Esophagus muscularis mucosa (tissue), 4 donors: ENCODE data around the gene EEIG1. TPM values are rescaled to one million over a fixed set of nuclear protein-coding genes. Genes with fewer than 3 reads are reported as not detected.

Experiments
- DNase-seq: peaks from one replicate; pipeline ENCODE4 v3.0.0-alpha.2; 2017; ENCODE audit errors: extremely low spot score
- H3K27ac ChIP-seq, 4 donors: fragments of 200-600 bp; sonication (generic); replicated peaks in 1 of 4; 1 replicate in 3 of 4; 2 replicates in 1 of 4; pipeline ENCODE4 v1.5.1; 2016 to 2019; ENCODE audit warnings: mild to moderate bottlenecking in 1 of 4
- H3K27me3 ChIP-seq, 4 donors: fragments of 200-600 bp; sonication (generic); one replicate each; pipeline versions ENCODE4 v1.5.1 to v1.6.0; 2016 to 2019
- H3K36me3 ChIP-seq, 4 donors: fragments of 200-600 bp; sonication (generic); one replicate each; pipeline ENCODE4 v1.5.1; 2016 to 2019
- H3K4me1 ChIP-seq, 4 donors: fragments of 200-600 bp; sonication (generic); one replicate each; pipeline ENCODE4 v1.5.1; 2016 to 2019
- H3K4me3 ChIP-seq, 4 donors: fragments of 200-600 bp; sonication (generic); 1 replicate in 2 of 4; 2 replicates in 2 of 4; pipeline ENCODE4 v1.5.1; 2016 to 2019; ENCODE audit warnings: mild to moderate bottlenecking in 4 of 4, moderate library complexity in 1 of 4
- H3K9me3 ChIP-seq, 4 donors: fragments of 200-600 bp; sonication (generic); 1 replicate in 3 of 4; 2 replicates in 1 of 4; pipeline ENCODE4 v1.5.1; 2016 to 2019
- EP300 ChIP-seq: sonication (generic); formaldehyde crosslinking; IDR thresholded peaks from one replicate; pipeline ENCODE4 v1.6.1; 2017; ENCODE audit warnings: antibody characterized with exemption
- POLR2A ChIP-seq: fragments of 450-650 bp; IDR thresholded peaks from one replicate; pipeline ENCODE4 v1.6.1; 2017; ENCODE audit warnings: antibody characterized with exemption, moderate library complexity, mild to moderate bottlenecking, low read depth
- POLR2AphosphoS5 ChIP-seq, 2 donors: sonication (generic); formaldehyde crosslinking; IDR thresholded peaks; one replicate each; pipeline ENCODE4 v1.6.1; 2017; ENCODE audit warnings: antibody characterized with exemption in 2 of 2
- WGBS: methylation state at CpG from one replicate; pipeline ENCODE4 v1.1.5; 2018; 5-methylcytosine and 5-hydroxymethylcytosine counted together
- intact Hi-C: fragments of 100-400 bp; cut with DNase I; formaldehyde crosslinking; loops from one replicate; pipeline ENCODE4 v1.15.1; 2023
- total RNA-seq, 4 donors: library from RNA; depleted of rRNA; stranded (reverse); fragments of >200 nt; gene quantifications; one replicate each; pipeline versions ENCODE4 v1.1.0 to v1.2.1, GENCODE V29; 2016
- TF ChIP-seq, protein P1 (sequence below), 3 experiments: fragments of 200-600 bp in 2 of 3; fragments of 450-650 bp in 1 of 3; sonication (generic) in 2 of 3; IDR thresholded peaks; one replicate each; pipeline ENCODE4 v1.5.1; 2017 to 2019; ENCODE audit warnings: antibody characterized with exemption in 3 of 3, mild to moderate bottlenecking in 2 of 3, moderate library complexity in 1 of 3

The EEIG1 gene
- total RNA-seq, 4 donors from 2014 or later = 12.4 to 29.5 (median 20.0) TPM

- peaks cover 0 to 10% (median 6%) of the 10 kb centered on the region in 4 donors for H3K4me1 ChIP-seq
- intact Hi-C loops = no loop called here
- no peak for TF ChIP-seq POLR2A
- TF ChIP-seq POLR2AphosphoS5 (IDR thresholded peaks at IDR 0.05) = no peak
- no peak for TF ChIP-seq EP300
- TF ChIP-seq, protein P1, sequence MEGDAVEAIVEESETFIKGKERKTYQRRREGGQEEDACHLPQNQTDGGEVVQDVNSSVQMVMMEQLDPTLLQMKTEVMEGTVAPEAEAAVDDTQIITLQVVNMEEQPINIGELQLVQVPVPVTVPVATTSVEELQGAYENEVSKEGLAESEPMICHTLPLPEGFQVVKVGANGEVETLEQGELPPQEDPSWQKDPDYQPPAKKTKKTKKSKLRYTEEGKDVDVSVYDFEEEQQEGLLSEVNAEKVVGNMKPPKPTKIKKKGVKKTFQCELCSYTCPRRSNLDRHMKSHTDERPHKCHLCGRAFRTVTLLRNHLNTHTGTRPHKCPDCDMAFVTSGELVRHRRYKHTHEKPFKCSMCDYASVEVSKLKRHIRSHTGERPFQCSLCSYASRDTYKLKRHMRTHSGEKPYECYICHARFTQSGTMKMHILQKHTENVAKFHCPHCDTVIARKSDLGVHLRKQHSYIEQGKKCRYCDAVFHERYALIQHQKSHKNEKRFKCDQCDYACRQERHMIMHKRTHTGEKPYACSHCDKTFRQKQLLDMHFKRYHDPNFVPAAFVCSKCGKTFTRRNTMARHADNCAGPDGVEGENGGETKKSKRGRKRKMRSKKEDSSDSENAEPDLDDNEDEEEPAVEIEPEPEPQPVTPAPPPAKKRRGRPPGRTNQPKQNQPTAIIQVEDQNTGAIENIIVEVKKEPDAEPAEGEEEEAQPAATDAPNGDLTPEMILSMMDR (IDR thresholded peaks at IDR 0.05) = no peak
These were observed 26.9 kb upstream of the EEIG1 start for GRCh38 chr9:128007566-128008138.

DNA sequence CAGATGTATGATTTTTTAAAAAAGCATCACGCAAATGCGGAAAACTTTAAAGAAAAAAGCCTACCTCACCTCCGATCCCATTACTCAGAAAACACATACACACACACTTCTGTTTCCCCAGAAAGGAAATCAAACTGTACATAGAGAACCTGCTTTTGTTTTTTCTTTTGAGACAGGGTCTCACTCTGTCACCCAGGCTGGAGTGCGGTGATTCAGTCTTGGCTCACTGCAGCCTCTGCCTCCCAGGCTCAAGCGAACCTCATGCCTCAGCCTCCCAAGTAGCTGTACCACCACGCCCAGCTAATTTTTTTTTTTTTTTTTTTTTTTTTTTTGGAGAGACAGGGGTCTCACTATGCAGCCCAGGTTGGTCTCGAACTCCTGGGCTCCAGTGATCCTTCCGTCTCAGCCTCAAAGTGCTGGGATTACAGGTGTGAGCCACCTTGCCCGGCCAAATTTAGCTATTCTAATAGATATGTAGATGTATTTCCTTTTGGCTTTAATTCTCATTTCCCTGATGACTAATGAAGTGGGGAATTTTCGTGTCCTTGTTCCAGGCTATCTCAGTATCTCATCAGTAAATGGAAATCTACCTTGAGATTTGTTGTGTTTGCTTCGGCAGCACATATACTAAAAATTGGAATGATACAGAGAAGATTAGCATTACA is 25.7 kb upstream of the EEIG1 start:
- peaks cover 0 to 16% (median 9%) of the 10 kb centered on the region in 4 donors for H3K4me1 ChIP-seq
- WGBS = 74% methylated on average over 11 of the region's 11 CpGs
- TF ChIP-seq POLR2AphosphoS5 (IDR thresholded peaks at IDR 0.05) = no peak
- no peak for TF ChIP-seq EP300
- TF ChIP-seq, protein P1 (IDR thresholded peaks at IDR 0.05) = no peak
- no peak for TF ChIP-seq POLR2A
- no peaks in the 10 kb centered on the region for H3K9me3 ChIP-seq
- DNase-seq = no peak
- no peak overlapping the region for H3K27ac ChIP-seq
- H3K27me3 ChIP-seq = no peaks in the 10 kb centered on the region
- H3K36me3 ChIP-seq = no peaks in the 10 kb centered on the region
- intact Hi-C loops = no loop called here
- H3K4me3 ChIP-seq = no peak overlapping the region

More at GRCh38 chr9:128007566-128008138, 26.9 kb upstream of the EEIG1 start:
- H3K4me3 ChIP-seq = no peak overlapping the region
- peak overlapping the region in 2 of 4 donors; percentile 48 to 52 for H3K27ac ChIP-seq
- no peaks in the 10 kb centered on the region for H3K36me3 ChIP-seq
- no peaks in the 10 kb centered on the region for H3K9me3 ChIP-seq
- H3K27me3 ChIP-seq = no peaks in the 10 kb centered on the region
- no peak for DNase-seq
- 48% methylated on average over 8 of the region's 10 CpGs for WGBS

DNA sequence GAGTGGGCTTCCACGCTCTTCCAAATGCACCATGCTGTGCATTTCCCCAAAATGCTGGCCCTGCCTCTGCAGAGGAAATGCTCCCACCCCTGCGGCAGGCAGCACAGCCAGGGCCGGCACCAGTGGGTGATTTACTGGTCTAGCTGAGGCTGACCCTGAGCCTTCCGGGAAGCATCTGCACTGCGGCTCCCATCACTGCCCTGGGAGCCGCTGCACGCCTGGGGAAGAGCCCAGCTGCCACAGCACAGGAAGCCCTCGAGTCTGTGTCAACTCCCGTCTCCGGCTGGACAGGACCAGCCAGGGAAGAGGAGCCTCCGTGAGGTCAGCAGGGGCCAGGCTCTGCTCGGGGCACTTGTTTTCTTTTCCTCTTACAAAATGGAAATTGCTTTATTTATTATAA is 25.1 kb upstream of the EEIG1 start:
- Histone ChIP-seq H3K36me3 (no peaks in the 10 kb centered on the region), H3K4me1 (peaks cover 0 to 18% (median 13%) of the 10 kb centered on the region in 4 donors), H3K27ac (no peak overlapping the region), H3K4me3 (no peak overlapping the region), H3K9me3 (no peaks in the 10 kb centered on the region), H3K27me3 (no peaks in the 10 kb centered on the region)
- intact Hi-C loops = no loop called here
- TF ChIP-seq POLR2AphosphoS5 (IDR thresholded peaks at IDR 0.05) (peak in 1 of 2 donors; percentile 10), EP300 (no peak)
- WGBS = 47% methylated on average over 12 of the region's 12 CpGs
- no peak for DNase-seq

DNA sequence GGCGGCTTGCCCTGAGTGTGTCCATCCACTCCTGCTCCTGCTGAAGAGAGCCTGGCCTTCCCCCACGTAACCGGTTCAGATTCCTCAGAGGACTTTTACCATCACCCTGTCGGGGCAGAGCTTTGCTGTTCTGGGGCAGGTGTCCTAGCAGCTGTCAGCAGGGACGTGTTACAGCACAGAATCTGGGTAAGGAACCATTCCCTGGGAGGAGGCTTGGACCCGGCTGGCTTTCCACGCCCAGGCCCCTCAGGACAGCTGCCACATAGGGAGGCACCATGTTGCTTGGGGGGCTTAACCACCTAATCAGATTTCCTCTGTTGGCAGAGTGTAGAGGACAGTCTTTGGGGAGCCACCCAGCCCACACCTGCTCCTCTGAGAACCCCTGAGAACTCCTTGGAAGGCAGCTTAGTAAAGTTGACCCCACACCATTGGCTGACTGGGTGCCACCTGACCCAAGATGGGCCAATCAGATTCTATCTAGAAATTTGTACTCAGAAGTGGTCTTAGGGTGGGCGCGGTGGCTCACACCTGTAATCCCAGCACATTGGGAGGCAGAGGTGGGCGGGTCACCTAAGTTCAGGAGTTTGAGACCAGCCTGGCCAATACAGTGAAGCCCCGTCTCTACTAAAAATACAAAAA is 23.3 kb upstream of the EEIG1 start:
- Histone ChIP-seq H3K9me3 (no peaks in the 10 kb centered on the region), H3K4me3 (no peak overlapping the region), H3K27me3 (no peaks in the 10 kb centered on the region), H3K4me1 (peaks cover 0 to 18% (median 13%) of the 10 kb centered on the region in 4 donors), H3K27ac (no peak overlapping the region), H3K36me3 (no peaks in the 10 kb centered on the region)
- intact Hi-C loops = no loop called here
- 96% methylated on average over 9 of the region's 11 CpGs for WGBS
- no peak for DNase-seq
- TF ChIP-seq EP300 (no peak), POLR2AphosphoS5 (IDR thresholded peaks at IDR 0.05) (no peak), POLR2A (no peak)
- TF ChIP-seq, protein P1 (IDR thresholded peaks at IDR 0.05) = no peak

GRCh38 chr9:128002959-128003358 is 22.2 kb upstream of the EEIG1 start:
- intact Hi-C loops = no loop called here
- TF ChIP-seq EP300 = no peak
- TF ChIP-seq POLR2AphosphoS5 (IDR thresholded peaks at IDR 0.05) = no peak
- TF ChIP-seq POLR2A = no peak
- TF ChIP-seq, protein P1 (IDR thresholded peaks at IDR 0.05) = no peak

More at GRCh38 chr9:128002959-128003358, 22.2 kb upstream of the EEIG1 start:
- Histone ChIP-seq H3K36me3 (no peaks in the 10 kb centered on the region), H3K27ac (no peak overlapping the region), H3K4me3 (no peak overlapping the region), H3K9me3 (no peaks in the 10 kb centered on the region), H3K27me3 (no peaks in the 10 kb centered on the region), H3K4me1 (peaks cover 0 to 17% (median 13%) of the 10 kb centered on the region in 4 donors)
- 93% methylated on average over 5 of the region's 5 CpGs for WGBS
- DNase-seq = no peak
